ENCODE measurements around the gene RSPH1.

The RSPH1 gene

GRCh38 chr21:42455754-42456440 lies 40.1 kb downstream of the RSPH1 start:
- H3K4me3 ChIP-seq (ENCODE audit: low read length) = no peak overlapping the region
- DNase-seq (ENCODE audit: low read depth) = no peak
- TF ChIP-seq CTCF (IDR thresholded peaks at IDR 0.05; ENCODE audit: insufficient read depth, low read depth, low read length, missing control alignments) = no peak

- TF ChIP-seq CTCF (IDR thresholded peaks at IDR 0.05; ENCODE audit: insufficient read depth, low read depth, low read length, missing control alignments) = no peak
- DNase-seq (ENCODE audit: low read depth) = peak; percentile 80
These were observed 40.8 kb downstream of the RSPH1 start for GRCh38 chr21:42455196-42455595.

GRCh38 chr21:42454786-42455185 lies 41.2 kb downstream of the RSPH1 start:
- H3K4me3 ChIP-seq (ENCODE audit: low read length) = no peak overlapping the region
- TF ChIP-seq CTCF (IDR thresholded peaks at IDR 0.05; ENCODE audit: insufficient read depth, low read depth, low read length, missing control alignments) = no peak
- no peak for DNase-seq (ENCODE audit: low read depth)

More at GRCh38 chr21:42455196-42455595, 40.8 kb downstream of the RSPH1 start:
- H3K4me3 ChIP-seq (ENCODE audit: low read length) = no peak overlapping the region

GRCh38 chr21:42453986-42454570 lies 41.9 kb downstream of the RSPH1 start:
- TF ChIP-seq CTCF (IDR thresholded peaks at IDR 0.05; ENCODE audit: insufficient read depth, low read depth, low read length, missing control alignments) = no peak
- no peak for DNase-seq (ENCODE audit: low read depth)
- no peak overlapping the region for H3K4me3 ChIP-seq (ENCODE audit: low read length)

DNA sequence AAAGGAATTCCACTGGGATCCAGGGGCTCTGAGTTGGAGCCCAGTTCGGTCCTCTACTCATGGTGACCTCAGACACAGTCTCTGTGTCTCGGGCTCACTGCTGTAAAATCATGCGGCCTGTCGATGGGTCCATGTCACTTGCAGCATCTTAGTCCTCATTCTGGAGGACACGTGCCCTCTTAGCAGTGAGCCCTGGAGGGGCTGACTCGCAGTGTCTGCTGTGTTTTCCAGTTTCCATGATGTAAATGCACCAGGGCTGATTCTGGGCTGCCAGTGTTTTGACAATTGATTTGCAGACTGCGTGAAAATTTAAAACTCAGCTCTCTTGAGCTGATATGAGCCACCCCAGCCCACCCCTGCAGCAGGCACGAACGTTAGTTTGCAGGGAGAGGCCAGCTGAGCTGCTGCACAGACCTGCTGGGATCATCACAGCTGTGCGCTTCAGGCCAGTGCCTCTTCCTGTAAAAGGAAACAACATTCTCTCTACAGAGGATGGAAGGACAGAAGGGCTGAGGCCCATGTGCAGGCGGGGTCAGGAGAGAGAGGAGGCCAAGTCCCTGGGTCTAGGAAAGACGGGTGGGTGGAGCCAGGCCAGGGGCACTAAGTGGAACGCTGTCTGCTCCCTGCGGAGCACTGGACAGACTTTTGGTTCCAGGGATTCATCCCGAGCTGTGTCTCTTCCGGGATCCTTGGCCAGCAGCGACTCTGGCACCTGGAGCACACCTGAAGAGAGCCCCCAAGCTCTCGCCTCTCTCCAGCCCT lies 42.6 kb downstream of the RSPH1 start:
- no peak for DNase-seq (ENCODE audit: low read depth)
- no peak overlapping the region for H3K4me3 ChIP-seq (ENCODE audit: low read length)
- TF ChIP-seq CTCF (IDR thresholded peaks at IDR 0.05; ENCODE audit: insufficient read depth, low read depth, low read length, missing control alignments) = no peak

DNA sequence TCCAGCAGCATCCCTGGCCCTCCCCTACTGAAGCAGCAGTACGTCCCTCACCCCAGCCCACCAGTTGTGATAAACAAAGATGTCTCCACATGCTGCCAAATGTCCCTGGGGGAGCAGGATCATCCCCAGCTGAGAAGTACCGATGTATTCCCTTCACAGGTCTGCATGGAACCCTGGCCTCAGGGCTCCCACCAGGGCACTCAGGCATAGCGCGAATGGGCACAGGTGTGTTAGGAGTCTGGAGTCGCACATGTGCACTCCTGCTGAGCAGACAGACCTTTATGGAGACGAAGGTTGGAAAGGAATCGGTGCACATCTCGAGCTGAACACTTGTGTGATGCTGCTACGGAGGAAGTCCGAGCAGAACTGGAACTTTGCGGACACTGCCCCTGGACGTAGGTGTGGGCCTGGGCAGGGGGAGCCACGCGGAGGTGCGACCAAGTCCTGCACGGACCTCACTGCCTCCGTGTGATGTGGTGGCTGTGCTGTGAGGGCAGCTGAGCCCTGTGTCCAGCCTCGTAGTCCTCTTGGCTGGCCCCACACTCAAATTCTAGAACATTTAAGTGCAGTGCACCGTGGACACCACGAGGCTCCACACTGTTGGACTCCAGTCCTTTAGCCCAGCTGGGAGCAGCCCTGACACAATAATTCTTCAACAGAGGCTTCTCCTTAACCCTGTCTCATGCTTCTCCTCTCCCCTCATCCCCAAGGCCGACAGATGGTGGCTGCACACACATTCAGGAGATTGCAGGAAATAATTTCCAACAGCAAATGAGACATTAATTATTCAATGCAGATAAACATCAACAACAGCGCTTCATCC lies 43.4 kb downstream of the RSPH1 start:
- no peak overlapping the region for H3K4me3 ChIP-seq (ENCODE audit: low read length)
- DNase-seq (ENCODE audit: low read depth) = no peak
- no peak for TF ChIP-seq CTCF (IDR thresholded peaks at IDR 0.05; ENCODE audit: insufficient read depth, low read depth, low read length, missing control alignments)

Data from epithelial cell of esophagus (primary cell).